Stomach (tissue), 9 donors: Measurements from ENCODE around the gene PTPRE. TPM values are rescaled to one million over a fixed set of nuclear protein-coding genes. Genes with fewer than 3 reads are reported as not detected.

Source experiments
- DNase-seq, 2 donors: peaks; one replicate each; pipeline versions ENCODE4 v3.0.0 to v3.0.0-alpha.2; 2013 to 2019
- H3K27ac ChIP-seq, 5 donors: fragments of 200-600 bp in 4 of 5; sonication (generic) in 4 of 5; one replicate each; pipeline ENCODE4 v1.5.1; 2013 to 2019; ENCODE audit warnings: mild to moderate bottlenecking in 1 of 5, moderate library complexity in 1 of 5
- H3K27me3 ChIP-seq, 3 donors: fragments of 200-600 bp; sonication (generic); one replicate each; pipeline ENCODE4 v1.5.1; 2017 to 2019; ENCODE audit warnings: mixed run types in 1 of 3
- H3K36me3 ChIP-seq, 4 donors: fragments of 200-600 bp; sonication (generic); 1 replicate in 3 of 4; 2 replicates in 1 of 4; pipeline ENCODE4 v1.5.1; 2016 to 2019
- H3K4me1 ChIP-seq, 4 donors: fragments of 200-600 bp; sonication (generic); one replicate each; pipeline ENCODE4 v1.5.1; 2016 to 2019
- H3K4me3 ChIP-seq, 4 donors: fragments of 200-600 bp; sonication (generic) in 3 of 4; one replicate each; pipeline ENCODE4 v1.5.1; 2016 to 2019; ENCODE audit warnings: mild to moderate bottlenecking in 1 of 4
- H3K9me3 ChIP-seq, 4 donors: fragments of 200-600 bp; sonication (generic); one replicate each; pipeline ENCODE4 v1.5.1; 2016 to 2019
- CTCF ChIP-seq, 7 experiments: fragments of 450-650 bp in 4 of 7; fragments of 200-600 bp in 3 of 7; sonication (generic) in 3 of 7; IDR thresholded peaks; one replicate each; pipeline ENCODE4 v1.5.1; 2016 to 2019; ENCODE audit warnings: antibody characterized with exemption in 7 of 7, control low read depth in 2 of 7, mild to moderate bottlenecking in 1 of 7
- EP300 ChIP-seq: sonication (generic); formaldehyde crosslinking; IDR thresholded peaks from one replicate; pipeline ENCODE4 v1.6.1; 2017; ENCODE audit warnings: antibody characterized with exemption
- POLR2A ChIP-seq, 4 donors: fragments of 450-650 bp; IDR thresholded peaks; one replicate each; pipeline ENCODE4 v1.6.1; 2016; ENCODE audit warnings: antibody characterized with exemption in 4 of 4, control low read depth in 2 of 4, mild to moderate bottlenecking in 1 of 4, moderate library complexity in 1 of 4
- POLR2AphosphoS5 ChIP-seq, 3 donors: sonication (generic); formaldehyde crosslinking; IDR thresholded peaks; one replicate each; pipeline ENCODE4 v1.6.1; 2016; ENCODE audit warnings: antibody characterized with exemption in 3 of 3
- WGBS, 5 donors: extraction: QIAGEN DNeasy Blood & Tissue Kit in 3 of 5; methylation state at CpG; one replicate each; pipeline versions ENCODE4 v1.1.5 to v1.1.7; 2013 to 2018; 5-methylcytosine and 5-hydroxymethylcytosine counted together
- intact Hi-C: fragments of 100-400 bp; cut with DNase I; formaldehyde crosslinking; loops from one replicate; pipeline ENCODE4 v1.15.1; 2023; ENCODE audit warnings: low total_unique reads
- polyA plus RNA-seq, 3 donors: library from polyadenylated mRNA; stranded (reverse); fragments of 200-250 nt; gene quantifications; one replicate each; pipeline ENCODE4 v1.2.3, GENCODE V29; 2013
- total RNA-seq, 5 donors: library from RNA; depleted of rRNA; stranded (reverse); fragments of >200 nt; gene quantifications; one replicate each; pipeline versions ENCODE4 v1.1.0 to v1.2.3, GENCODE V29; 2014 to 2016
- donor health status: healthy with polysubstance abuse.
- donor health status: Bipolar disorder and iron deficiency.
- donor health status: healthy.

Gene PTPRE
- total and polyA plus RNA-seq, 8 donors = 4.0 to 26.4 (median 8.9) TPM

GRCh38 chr10:128045833-128046120 lies 138.9 kb downstream of the PTPRE start:
- H3K36me3 ChIP-seq = peaks cover 0 to 10% (median 7%) of the 10 kb centered on the region in 4 donors
- H3K27ac ChIP-seq = no peak overlapping the region
- H3K9me3 ChIP-seq = no peaks in the 10 kb centered on the region
- no peak overlapping the region for H3K4me3 ChIP-seq
- no peak for DNase-seq
- TF ChIP-seq POLR2AphosphoS5 (IDR thresholded peaks at IDR 0.05) (no peak), EP300 (no peak), CTCF (IDR thresholded peaks at IDR 0.05) (no peak), POLR2A (IDR thresholded peaks at IDR 0.05) (no peak)
- no peaks in the 10 kb centered on the region for H3K27me3 ChIP-seq
- WGBS, 5 donors = 93 to 100% (median 93%) methylated on average over 6 of the region's 6 CpGs
- intact Hi-C loops = no loop called here
- H3K4me1 ChIP-seq = peaks cover 5 to 44% (median 24%) of the 10 kb centered on the region in 4 donors

- WGBS, 5 donors = 86 to 93% (median 90%) methylated on average over 17 to 23 of the region's 23 CpGs
- intact Hi-C loops = no loop called here
- no peaks in the 10 kb centered on the region for H3K9me3 ChIP-seq
- H3K36me3 ChIP-seq = peaks cover 0 to 10% (median 7%) of the 10 kb centered on the region in 4 donors
- H3K4me3 ChIP-seq = no peak overlapping the region
- TF ChIP-seq EP300 (no peak), POLR2AphosphoS5 (IDR thresholded peaks at IDR 0.05) (no peak), POLR2A (IDR thresholded peaks at IDR 0.05) (no peak), CTCF (IDR thresholded peaks at IDR 0.05) (no peak)
- peaks cover 5 to 47% (median 24%) of the 10 kb centered on the region in 4 donors for H3K4me1 ChIP-seq
- no peaks in the 10 kb centered on the region for H3K27me3 ChIP-seq
- no peak for DNase-seq
- H3K27ac ChIP-seq = peak overlapping the region in 4 of 5 donors; percentile 77 to 86 (median 78)
These were observed 139.5 kb downstream of the PTPRE start for GRCh38 chr10:128046156-128046952.

DNA sequence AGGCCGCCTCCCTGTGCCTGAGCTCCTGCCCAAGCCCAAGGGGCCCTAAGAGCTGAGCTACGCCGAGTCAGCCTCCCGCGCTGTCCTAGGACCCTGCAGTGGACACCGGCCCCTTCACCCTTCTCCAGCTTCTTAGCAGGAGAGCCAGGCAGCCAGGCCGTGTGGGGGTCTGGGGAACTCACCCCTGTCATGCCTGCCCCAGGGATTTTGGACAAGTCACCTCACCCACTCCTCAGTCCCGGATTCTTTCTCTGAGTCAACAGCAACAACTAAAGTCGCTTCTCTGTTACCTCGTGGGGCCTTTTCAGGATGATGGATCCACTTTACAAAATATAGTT lies 140.0 kb downstream of the PTPRE start:
- no peaks in the 10 kb centered on the region for H3K27me3 ChIP-seq
- peak overlapping the region in 4 of 5 donors; percentile 77 to 86 (median 78) for H3K27ac ChIP-seq
- TF ChIP-seq POLR2AphosphoS5 (IDR thresholded peaks at IDR 0.05) (no peak), CTCF (IDR thresholded peaks at IDR 0.05) (no peak), POLR2A (IDR thresholded peaks at IDR 0.05) (no peak), EP300 (no peak)
- no peaks in the 10 kb centered on the region for H3K9me3 ChIP-seq
- DNase-seq = no peak
- peaks cover 0 to 15% (median 9%) of the 10 kb centered on the region in 4 donors for H3K36me3 ChIP-seq
- H3K4me1 ChIP-seq = peaks cover 5 to 47% (median 24%) of the 10 kb centered on the region in 4 donors
- intact Hi-C loops = no loop called here
- WGBS, 5 donors = 55 to 83% (median 69%) methylated on average over 3 to 10 of the region's 10 CpGs
- peak overlapping the region in 1 of 4 donors; percentile 26 for H3K4me3 ChIP-seq

DNA sequence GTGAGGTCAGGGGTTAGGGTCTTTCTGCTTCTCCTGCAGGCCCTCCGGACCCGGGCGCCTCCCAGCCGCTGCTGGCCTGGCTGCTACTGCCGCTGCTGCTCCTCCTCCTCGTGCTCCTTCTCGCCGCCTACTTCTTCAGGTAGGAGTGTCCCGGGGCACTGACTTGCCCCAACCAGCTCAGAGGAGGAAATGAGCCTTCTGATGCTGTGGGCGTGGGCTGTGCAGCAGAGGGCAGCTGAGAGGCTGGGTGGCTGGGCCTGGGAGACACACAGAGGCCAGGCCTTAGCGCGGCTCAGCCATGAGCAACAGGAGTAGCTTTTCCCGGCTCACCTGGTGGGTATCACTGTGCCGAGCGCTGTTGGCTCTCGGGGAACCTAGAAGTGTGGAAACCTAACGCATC lies 140.4 kb downstream of the PTPRE start:
- WGBS, 5 donors = 17 to 47% (median 24%) methylated on average over 7 to 17 of the region's 17 CpGs

More for the DNA sequence above, 140.4 kb downstream of the PTPRE start:
- Histone ChIP-seq H3K27ac (peak overlapping the region; percentile 53 to 86 (median 77)), H3K4me3 (peak overlapping the region; percentile 4 to 32 (median 28)), H3K27me3 (no peaks in the 10 kb centered on the region), H3K4me1 (peaks cover 5 to 47% (median 24%) of the 10 kb centered on the region in 4 donors), H3K9me3 (no peaks in the 10 kb centered on the region), H3K36me3 (peaks cover 0 to 19% (median 13%) of the 10 kb centered on the region in 4 donors)
- DNase-seq = peak; percentile 90 to 94
- TF ChIP-seq EP300 (no peak), CTCF (IDR thresholded peaks at IDR 0.05) (no peak), POLR2A (IDR thresholded peaks at IDR 0.05) (peak in 1 of 4 donors; percentile 29), POLR2AphosphoS5 (IDR thresholded peaks at IDR 0.05) (peak in 2 of 3 donors; percentile 90 to 91)
- intact Hi-C loops = no loop called here
